HG02623 (cell line): ENCODE results near the gene ERICH6.

Source experiments
- ATAC-seq: cut with Tn5 transposase; IDR thresholded peaks from one replicate; pipeline ENCODE4 v1.9.1; 2021; ENCODE audit warnings: moderate library complexity; ENCODE audit not compliant: unreplicated experiment

The ERICH6 gene

DNA sequence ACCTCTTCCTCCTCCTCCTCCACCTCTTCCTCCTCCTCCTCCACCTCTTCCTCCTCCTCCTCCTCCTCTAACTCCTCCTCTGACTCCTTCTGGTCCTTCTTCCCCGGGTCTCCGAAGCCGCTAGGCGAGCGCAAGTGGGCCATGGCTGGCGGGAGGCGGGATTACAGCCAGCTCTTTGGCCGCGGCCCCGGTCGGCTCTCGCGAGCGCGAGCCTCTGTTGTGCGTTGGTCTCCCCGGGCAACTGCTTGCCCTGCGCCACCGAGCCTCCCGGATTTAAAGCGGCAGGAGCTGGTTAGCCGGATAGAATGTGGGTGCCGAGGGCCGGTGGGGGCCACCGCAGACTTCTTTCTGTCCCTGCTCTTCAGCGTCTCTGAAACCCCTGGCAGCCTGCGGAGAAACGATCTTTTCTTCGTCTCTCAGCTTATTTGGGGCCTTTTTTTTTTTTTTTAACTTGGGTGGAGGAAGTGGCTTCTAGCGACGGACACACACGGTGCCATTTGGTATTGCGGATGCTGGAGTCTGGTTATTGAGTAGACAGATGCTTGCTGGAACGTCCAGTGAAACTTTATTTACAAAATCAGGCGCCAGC, at the start of gene ERICH6:
Gene ERICH6, minus strand, starts transcription at position 165 of the 589 bp plus-strand sequence. Its CDS starts 22 bp downstream, at position 143.
- peak; percentile 99 for ATAC-seq

DNA sequence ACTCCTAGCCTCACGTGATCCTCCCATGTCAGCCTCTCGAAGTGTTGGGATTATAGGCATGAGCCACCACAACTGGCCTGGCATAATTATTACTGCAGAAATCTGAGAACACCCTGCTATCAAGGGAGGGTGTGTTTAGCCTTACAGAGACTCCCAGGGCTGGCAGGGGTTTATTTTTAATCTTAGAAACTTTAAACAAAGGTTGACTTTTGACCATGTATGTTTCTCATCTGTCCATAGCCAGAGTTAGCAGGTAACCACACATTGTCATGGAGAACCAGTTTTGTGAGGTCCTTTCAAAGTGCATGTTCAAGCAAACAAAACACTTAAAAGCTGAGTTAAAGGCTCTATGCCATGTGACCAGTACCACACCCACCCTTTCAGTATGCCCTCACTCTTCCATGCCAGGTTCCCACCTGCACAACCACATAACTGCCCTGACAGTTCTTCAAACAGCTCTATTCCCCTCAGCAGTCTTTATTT, 48.1 kb upstream of the ERICH6 start:
- no peak for ATAC-seq

DNA sequence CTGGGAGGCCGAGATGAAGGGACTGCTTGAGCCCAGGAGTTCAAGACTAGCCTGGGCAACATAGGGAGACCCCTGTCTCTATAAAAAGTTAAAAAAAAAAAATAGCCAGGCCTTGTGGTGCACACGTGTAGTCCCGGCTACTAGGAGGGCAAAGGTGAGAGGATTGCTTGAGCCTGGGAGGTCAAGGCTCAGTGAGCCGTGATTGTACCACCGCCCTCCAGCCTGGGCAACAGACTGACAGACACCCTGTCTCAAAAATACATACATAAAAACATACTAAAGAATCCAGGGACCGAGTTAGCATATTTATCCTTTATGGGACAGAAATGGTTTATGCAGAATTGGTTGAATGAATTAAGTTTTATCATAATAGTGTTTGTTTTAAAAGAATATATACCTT, 45.5 kb upstream of the ERICH6 start:
- no peak for ATAC-seq

DNA sequence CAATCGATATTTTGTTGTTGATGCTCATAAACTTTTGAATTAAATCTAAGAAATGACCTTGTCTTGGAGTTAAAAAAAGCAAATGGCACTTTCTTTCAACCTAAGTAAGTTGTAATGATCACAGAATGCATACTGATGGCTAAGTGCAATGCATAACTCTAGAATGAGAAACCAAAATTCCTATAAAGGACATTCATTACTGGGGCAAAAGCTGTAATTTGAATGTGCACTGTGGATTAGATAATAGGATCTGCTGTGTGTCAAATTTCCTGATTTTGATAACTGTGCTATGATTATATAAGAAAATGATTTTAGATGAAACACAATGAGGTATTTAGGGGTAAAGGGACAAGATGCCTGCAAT, 44.9 kb upstream of the ERICH6 start:
- no peak for ATAC-seq

DNA sequence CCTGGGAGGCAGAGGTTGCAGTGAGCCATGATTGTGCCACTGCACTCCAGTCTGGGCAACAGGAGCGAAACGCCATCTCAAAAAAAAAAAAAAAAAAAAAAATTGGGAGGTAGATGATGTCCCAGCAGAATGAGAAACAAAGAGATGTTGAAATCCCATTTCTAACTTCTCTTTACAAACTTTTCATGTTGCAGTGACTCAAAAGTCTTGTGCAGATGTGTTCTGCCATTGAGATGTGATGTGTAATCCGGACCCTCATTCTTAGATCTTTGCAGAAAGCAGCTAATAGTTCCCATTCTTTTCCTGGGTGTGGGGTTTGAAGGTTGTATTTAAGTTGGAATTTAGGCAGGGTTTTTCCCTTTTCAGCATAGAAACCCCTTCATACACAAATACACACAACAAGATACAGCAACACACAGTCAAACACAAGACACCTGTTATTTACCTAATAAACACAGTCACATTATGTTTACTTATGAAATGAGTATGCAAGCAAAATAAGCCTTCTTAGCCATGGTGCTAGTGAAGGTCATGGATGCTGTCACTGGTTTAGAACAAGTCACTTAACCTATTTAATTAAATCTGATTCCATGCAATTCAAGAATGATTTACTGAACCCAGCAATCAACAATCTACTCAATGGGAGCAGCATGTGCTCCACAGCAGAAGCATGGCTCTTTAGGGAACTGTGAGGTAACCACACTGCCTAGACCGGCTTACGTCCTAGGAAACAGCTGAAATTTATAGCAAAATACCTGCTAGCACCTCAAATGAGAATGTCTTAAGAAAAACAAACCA, 44.4 kb upstream of the ERICH6 start:
- ATAC-seq: no peak

DNA sequence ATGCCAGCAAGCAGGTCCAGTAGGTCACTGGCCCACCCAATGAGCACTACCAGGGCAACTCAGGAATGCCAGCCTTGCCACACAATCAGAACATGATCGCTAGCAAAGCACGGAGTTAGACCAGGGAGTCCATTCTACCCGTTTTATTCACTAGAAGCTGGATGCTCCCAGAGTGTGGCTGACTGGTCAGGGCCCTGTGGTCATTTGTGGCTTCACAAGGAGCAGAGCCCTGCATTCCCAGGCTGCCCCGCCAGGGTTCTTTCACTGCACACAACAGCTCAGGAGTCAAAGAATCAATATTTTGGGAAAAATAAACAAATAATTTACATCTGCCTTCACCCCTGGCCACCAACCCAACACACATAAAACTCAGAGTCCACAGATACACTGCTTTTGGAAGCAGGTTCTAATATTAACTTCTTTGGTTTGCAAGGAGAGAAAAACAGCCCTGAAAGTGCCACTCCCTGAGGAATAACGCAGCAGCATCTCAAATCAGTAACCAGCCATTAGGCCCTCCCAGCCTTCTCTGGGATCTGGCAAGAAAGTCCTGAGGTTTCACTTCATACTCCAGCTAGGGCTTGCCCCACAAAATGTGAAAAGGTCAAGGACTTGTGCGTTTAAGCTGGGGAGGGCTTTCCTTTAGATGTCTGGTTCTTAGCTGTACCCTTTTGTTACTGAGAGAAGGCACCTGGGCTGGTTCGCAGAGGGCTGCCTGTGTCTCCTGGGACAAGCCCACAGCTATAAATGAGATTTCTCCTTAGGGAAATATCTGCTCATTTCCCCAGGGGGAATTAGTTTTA, 43.3 kb upstream of the ERICH6 start:
- ATAC-seq: no peak

DNA sequence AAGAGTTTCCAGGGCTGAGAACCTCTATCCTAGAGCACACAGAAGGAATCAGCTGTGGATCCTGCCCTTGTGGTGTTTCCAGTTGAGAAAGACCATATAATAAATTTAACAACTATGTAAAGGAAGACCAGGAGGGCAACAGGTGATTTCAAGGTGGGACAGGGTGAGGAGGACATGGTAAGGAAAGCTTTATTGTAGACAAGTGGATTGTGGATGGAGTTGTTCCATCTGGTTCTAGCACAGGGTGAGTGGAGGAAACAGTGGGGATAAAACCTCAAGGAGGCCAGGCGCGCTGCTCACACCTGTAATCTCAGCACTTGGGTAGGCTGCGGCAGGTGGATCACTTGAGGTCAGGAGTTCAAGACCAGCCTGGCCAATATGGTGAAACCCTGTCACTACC, 42.1 kb upstream of the ERICH6 start:
- no peak for ATAC-seq

DNA sequence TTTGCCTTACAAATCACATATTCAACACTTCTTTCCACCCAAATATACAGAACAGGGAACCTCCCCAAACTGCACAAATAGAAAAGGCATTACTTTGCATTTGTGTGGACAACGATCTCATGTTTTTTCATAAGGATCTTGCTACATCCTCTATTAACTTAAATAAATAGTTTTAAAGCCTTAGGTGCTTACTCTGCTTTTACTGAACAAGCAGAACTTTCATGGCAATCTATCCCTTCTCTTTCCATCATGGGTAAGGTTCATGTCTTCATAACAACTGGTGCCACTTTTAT, 41.1 kb upstream of the ERICH6 start:
- no peak for ATAC-seq

DNA sequence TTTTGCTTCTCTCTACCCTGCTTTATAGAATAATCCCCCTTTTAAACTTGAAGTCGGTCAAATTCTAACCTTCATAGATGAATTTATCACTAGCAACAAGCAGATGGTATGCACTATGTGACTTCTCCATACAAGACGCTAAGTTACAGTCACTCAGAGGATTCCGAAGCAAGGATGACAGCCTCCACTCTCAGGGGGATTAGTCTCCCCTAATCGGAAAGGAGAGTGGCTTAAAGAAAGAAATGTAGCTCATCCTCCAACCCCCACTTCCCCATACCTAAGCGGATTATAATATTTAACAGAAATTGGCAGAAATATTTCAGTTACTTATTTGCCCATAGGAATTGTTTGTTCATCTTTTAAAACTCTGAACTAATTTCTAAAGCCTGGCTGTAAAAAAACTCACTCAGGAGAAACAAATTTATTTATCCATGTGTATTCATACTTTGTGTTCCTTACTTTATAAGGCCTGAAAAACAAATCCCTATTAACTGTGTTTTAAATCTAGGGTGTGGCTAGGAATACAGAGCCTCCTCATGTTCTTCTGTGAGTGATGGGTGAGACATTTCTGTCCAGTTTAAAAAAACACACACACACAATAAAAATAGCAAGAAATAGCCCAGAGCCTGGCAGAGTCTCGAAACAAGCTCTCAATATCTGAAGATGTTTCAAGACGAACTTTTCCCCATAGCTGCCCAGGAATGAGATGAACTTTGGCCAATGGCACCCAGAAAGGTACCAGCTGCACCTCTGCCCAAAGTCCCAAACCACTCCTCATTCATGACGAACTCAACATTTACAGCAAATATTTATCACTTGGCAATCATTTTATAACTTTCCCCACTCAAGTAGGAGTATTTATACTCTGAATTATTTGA, 40.6 kb upstream of the ERICH6 start:
- ATAC-seq: no peak

DNA sequence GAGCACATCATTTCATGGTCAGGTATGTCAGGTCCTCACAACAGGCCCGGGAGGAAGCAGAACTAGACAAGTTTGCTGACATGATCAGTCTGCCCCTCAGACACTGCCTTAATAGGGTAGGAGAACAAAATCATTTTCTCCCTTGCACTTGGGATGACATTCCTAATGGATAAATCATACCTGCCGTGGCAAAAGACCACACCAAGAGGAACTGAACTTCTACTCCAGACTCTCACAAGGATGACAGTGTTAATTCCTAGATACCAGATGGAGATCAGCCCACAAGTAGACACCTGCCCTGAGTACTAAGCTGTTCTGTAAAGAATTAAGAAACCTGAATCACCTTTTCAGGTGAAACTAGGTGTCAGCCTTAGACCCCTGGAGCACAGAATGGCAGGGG, 39.8 kb upstream of the ERICH6 start:
- ATAC-seq: no peak

DNA sequence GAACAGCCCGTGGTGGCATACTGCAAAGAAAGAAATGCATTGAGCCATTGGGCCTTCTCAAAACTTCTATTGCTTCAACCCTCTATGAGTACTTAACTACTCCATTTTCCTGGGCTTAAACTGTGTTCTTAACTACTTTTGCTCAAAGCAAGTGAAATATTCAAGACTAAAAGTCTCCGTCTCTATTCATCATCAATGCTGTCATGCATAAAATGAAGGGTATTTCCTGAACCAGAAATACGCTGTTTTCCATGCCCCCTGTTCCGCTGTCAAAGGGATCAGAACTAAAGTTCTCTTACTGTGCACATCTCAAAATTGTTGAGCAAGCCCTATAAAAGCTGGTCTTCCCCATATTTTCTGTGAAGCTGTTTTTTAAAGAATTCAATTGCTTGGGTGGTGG, 39.0 kb upstream of the ERICH6 start:
- no peak for ATAC-seq

DNA sequence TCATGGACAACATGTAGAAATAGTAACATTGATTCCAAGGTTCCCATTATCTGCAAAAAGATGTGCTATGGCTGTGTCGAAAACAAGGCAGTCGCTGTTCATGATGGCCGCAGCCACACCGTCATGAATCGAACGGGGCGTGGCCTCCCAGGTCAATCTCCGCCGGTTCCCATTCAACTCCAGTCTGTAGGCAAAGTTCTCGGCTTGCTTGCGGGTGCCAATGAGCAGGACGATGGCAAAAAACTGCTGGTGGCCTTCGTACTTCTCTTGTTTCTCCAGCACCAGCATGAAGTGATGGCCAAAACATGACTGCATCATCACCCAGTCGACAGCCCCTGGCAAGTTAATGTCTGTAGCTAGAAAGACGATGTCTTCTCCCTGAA, 38.4 kb upstream of the ERICH6 start:
- ATAC-seq: no peak

DNA sequence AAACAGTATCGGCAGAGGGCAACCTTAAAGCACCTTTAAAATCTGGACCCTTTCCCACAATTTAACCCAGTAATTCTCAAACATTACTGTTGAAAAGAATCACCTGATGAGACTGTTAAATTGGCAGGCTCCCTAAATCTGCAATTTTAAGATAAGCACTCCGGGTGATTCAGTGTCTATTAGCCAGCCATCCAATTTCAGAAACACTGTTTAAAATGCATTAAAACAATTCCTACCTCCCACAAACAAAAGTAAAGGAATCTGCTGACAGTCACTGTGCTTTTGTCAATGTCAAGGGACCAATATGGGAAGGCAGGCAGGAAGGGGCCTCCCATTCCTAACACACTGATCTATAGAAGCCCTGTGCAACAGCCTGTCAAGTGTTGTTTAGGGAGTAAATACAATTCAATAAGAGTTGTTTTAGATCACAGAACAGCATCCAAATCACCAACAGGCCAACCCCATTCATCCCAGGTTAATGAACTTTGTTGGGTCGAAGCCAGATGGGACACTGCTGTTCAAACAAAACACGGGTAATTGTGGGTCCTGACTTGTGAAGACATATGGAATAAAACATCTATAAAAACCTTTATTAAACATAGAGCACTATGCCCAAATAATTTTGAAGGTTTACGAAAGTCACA, 37.9 kb upstream of the ERICH6 start:
- ATAC-seq: no peak

DNA sequence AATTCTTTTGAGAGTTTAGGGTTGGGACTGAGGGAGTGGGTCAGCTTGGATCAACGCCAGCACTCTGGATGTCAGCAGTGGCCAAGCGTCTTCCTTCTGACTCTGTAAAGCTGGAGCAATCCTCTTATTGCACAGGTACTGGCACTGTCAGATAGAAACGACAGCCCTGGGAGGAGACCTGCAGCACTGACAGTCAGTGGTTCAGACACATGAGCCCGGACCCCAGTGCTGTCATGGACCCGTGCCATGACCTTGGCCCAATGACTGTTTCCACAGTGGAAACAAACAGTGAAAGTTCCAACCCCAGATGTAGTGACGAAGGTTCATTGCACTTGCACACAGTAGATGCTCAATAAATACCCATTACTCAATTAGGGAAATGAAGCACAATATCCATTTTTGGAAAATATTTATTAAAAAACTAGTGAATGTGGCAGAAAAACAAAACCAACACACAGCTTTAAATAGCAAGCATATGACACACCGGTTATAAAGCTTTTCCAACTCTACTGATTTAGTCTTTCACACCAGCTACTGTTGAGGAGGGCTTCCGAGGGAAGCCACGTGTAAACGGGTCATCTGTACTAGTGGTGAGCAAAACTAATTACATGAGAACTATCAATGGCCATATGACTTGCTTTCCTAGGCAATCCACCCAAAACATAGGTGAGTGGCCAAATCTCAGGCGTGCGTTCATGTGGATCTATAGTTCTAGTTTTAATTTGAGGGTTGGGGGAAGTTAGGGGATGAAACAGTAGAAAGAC, 37.2 kb upstream of the ERICH6 start:
- ATAC-seq: no peak

DNA sequence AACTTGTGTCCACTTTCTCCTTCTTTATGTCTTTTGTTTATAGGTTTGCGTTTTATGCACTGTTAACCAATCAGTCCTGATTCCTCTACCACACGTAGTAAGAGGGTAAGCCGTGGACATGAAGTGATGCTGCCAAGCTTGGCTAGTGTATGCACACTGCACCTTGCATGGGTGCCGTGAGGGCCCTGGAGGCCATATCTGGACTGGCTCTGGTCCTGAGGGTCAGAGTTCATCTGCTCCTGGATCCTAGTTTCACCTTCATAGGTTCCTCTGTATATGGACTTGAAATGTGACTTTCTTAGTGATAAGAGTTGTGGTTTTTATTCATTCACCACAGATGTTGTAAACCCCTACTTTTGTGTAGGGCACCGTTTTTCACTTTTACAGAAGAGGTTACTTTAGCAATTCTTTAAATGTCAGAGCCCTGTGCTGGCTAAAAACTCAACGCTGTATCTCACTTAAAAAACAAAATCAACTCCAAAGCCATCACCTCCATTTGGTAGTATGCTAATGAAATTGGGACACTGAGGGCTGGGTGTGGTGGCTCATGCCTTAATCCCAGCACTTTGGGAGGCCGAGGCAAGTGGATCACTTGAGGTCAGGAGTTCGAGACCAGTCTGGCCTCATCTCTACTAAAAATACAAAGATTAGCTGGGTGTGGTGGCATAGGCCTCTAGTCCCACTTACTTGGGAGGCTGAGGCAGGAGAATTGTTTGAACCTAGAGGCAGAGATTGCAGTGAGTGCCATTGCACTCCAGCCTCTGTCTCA, 36.3 kb upstream of the ERICH6 start:
- ATAC-seq: no peak

DNA sequence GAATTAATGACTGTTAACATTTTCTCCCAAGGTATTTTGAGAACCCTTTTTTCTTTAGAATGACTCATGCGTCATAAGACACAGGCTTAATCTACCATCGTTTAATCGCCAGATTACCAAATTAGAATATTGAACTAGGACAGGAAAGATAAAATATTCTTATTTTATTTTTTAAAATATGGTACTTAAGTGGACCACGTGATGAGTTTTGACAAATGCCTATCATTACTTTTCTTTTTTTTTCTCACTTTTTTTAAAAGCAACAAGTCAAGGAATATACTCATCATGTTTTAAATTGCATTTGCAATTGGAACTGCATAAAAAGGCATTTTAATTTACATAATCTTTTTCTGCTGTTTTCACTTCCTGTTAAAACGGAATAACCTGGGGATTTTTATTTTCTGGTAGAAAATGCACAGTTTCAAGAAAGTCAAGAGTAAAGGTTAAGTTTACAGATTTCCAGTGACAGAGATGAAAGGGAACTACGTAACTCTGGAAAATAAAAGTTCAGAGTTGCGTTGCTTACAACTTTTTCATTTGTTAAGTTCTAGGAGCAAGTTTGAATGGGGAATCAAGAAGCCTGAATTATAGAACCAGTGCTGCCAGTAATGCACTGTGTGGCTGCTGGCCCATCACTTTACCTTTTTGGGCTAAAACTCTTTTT, 35.6 kb upstream of the ERICH6 start:
- no peak for ATAC-seq

DNA sequence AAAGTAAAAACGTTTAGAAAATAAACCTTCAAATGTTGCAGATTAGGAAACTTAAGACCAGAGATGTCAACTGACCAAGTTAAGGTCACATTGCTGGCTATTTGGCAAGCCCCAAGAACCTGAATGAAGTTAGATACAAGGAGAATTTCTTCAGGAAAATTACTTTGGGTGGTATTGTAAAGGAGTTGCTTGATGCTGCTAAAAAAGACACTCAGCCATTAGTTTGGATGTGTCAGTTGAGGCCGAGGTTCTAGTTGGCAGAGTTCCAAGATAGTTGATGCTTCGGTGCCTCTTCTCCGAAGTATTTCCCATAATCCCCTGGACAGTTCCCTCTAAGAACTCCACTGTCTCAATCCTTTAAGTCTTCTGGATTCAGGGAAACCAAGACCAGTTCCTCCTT, 35.0 kb upstream of the ERICH6 start:
- ATAC-seq: no peak

DNA sequence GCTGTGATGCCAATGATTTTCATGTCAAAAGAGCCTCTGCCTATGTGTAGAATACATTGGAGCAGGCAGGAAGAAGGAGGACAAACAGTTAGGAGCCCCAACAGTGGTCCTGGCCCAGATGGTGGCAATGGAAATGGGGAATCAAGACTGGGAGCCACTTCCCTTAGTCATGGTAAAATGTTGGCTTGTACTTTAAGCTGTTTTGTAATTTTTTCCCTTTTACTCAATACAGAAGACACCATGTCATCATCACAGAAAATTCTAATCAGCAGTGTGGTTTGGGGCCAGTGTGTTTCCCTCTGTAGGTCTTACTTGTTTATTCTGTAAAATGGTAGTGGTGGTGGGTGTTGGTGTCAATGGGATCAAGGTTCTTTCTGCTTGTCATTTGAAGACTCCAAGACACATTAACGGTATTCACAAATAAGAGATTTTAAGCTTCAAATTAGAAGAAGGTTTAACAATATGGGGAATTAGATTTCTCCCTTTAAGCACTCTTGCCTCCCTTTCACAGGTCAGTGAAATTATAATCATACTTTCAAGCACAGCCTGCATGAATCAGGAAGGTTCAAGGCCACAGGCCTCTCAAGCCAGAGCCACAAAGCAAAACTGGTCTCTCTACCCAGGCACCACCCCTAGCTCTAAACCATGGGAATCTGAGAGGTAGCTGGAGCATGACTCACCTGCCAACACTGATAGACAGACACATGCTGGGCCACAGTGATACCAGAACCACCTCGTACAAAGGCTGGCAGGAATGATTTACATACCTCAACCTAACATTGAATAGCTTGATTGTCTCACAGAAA, 34.4 kb upstream of the ERICH6 start:
- ATAC-seq: peak; percentile 45
